H1 (cell line): Measurements from ENCODE around the gene CCDC13. TPM values are rescaled to one million over a fixed set of nuclear protein-coding genes. Genes with fewer than 3 reads are reported as not detected.

Experiments
- ASH2L ChIP-seq: fragments of 200-600, 300-600 bp; sonication (generic); IDR thresholded peaks from one replicate; pipeline ENCODE4 v1.7.1; 2017; ENCODE audit warnings: low read length
- JUND ChIP-seq: IDR thresholded peaks from 2 replicates; pipeline ENCODE4 v1.6.1; 2011; ENCODE audit warnings: mild to moderate bottlenecking, improper control_type of control experiment, low read length
- TAF7 ChIP-seq: optimal IDR thresholded peaks from 2 replicates; pipeline ENCODE3; 2011; ENCODE audit warnings: low read depth, mild to moderate bottlenecking, inconsistent platforms, low read length, moderate library complexity, borderline replicate concordance
- YY1 ChIP-seq: IDR thresholded peaks from 2 replicates; pipeline ENCODE4 v1.6.1; 2011; ENCODE audit warnings: low read depth, mild to moderate bottlenecking, low read length
- polyA plus RNA-seq, 7 experiments: library from polyadenylated mRNA; depleted of rRNA in 3 of 7; stranded (reverse) in 5 of 7; unstranded in 2 of 7; fragments of >200 nt in 5 of 7; fragments of 200-250 nt in 2 of 7; gene quantifications; 1 replicate in 5 of 7; 2 replicates in 1 of 7; 4 replicates in 1 of 7; pipeline versions ENCODE4 v1.2.1 to v1.2.3, GENCODE V29; 2011 to 2013; ENCODE audit warnings: missing spikeins in 2 of 7, mixed read lengths in 2 of 7
- total RNA-seq: library from RNA; stranded (reverse); fragmentation: NEBNext Ultra II Directional; extraction: Animal tissue kit (Norgen Biotek cat#: 25700); gene quantifications from 2 replicates; pipeline ENCODE4 v1.2.1, GENCODE V29; 2021

Gene CCDC13
- total and polyA plus RNA-seq, 2 of the 8 experiments (the other 6 are each of a cell fraction or from before 2014, with no cell fraction given): 0.06 TPM; not detected in 1

DNA sequence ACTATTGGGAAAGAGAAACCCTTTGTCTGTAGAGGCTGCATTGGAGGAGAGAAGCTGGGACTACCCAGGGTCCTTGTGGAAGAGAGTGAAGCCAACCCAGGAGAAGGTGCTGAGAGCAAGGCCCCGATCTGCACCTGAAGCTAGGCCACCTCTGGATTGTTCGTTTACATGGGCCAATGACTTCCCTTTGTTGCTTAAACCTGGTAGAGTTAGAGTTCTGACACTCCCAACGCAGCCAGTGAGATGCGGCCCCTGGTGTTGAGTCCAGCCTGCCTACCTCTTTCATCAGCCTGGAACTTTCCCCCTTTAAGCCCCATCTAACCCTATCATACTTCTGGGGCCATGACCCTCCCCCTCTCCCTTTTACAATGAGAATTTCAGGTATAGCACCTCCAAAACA lies 30.8 kb downstream of the CCDC13 start (continued):
- no peak for TF ChIP-seq TAF7
- no peak for TF ChIP-seq YY1
- TF ChIP-seq ASH2L: no peak
- TF ChIP-seq JUND: no peak
